ENCODE measurements around the gene SPIRE1.

DNA sequence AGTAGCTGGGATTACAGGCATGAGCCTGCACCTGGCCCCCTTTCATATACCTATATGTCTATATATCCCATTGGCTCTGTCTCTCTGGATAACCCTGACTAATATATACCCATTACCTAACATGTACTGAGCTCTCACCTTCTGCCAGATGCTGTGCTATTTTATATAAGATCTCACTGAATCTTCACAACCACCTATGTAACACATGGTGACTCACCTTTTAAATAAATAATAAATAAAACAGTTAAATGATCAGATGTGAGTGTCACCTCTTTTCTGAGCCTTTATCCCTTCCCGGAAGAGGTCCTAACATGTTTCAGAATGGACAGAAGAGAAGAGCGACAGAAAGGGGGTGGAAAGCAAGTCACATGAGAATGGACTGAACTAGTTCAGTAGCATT lies 123.1 kb downstream of the SPIRE1 start:
- TF ChIP-seq, protein P1, sequence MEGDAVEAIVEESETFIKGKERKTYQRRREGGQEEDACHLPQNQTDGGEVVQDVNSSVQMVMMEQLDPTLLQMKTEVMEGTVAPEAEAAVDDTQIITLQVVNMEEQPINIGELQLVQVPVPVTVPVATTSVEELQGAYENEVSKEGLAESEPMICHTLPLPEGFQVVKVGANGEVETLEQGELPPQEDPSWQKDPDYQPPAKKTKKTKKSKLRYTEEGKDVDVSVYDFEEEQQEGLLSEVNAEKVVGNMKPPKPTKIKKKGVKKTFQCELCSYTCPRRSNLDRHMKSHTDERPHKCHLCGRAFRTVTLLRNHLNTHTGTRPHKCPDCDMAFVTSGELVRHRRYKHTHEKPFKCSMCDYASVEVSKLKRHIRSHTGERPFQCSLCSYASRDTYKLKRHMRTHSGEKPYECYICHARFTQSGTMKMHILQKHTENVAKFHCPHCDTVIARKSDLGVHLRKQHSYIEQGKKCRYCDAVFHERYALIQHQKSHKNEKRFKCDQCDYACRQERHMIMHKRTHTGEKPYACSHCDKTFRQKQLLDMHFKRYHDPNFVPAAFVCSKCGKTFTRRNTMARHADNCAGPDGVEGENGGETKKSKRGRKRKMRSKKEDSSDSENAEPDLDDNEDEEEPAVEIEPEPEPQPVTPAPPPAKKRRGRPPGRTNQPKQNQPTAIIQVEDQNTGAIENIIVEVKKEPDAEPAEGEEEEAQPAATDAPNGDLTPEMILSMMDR (IDR thresholded peaks at IDR 0.05) = no peak
- no peak for TF ChIP-seq POLR2A (IDR thresholded peaks at IDR 0.05)
- TF ChIP-seq POLR2AphosphoS5 (IDR thresholded peaks at IDR 0.05) = no peak
